Endodermal cell (in vitro differentiated cells): ENCODE results near the gene EMID1. TPM values are rescaled to one million over a fixed set of nuclear protein-coding genes. Genes with fewer than 3 reads are reported as not detected.

Source experiments
- DNase-seq: peaks from one replicate; pipeline ENCODE4 v3.0.0-alpha.2; 2017
- H3K27ac ChIP-seq: 2 replicates; pipeline ENCODE4 v1.5.1; 2013; ENCODE audit warnings: mild to moderate bottlenecking, low read depth, low read length, moderate library complexity
- H3K27me3 ChIP-seq: 2 replicates; pipeline ENCODE4 v1.6.1; 2013; ENCODE audit warnings: mild to moderate bottlenecking, low read length, moderate library complexity; ENCODE audit not compliant: insufficient read depth, control insufficient read depth, poor library complexity, severe bottlenecking
- H3K36me3 ChIP-seq: 2 replicates; pipeline ENCODE4 v1.7.0; 2013; ENCODE audit warnings: mild to moderate bottlenecking, low read length, moderate library complexity; ENCODE audit not compliant: control insufficient read depth, insufficient read depth
- H3K4me1 ChIP-seq: one replicate; pipeline ENCODE4 v1.7.0; 2013; ENCODE audit warnings: low read length; ENCODE audit not compliant: control insufficient read depth, insufficient read depth
- H3K4me3 ChIP-seq: 2 replicates; pipeline ENCODE4 v1.5.1; 2013; ENCODE audit warnings: mild to moderate bottlenecking, low read length, moderate library complexity
- H3K9ac ChIP-seq: 2 replicates; pipeline ENCODE4 v1.6.1; 2013; ENCODE audit warnings: mild to moderate bottlenecking, low read length, moderate library complexity; ENCODE audit not compliant: poor library complexity, severe bottlenecking; ENCODE audit errors: extremely low read depth
- H3K9me3 ChIP-seq: 2 replicates; pipeline ENCODE4 v1.6.1; 2013; ENCODE audit warnings: mild to moderate bottlenecking, low read length, moderate library complexity; ENCODE audit not compliant: control insufficient read depth
- H3K27ac Mint-ChIP-seq: 2 replicates; pipeline ENCODE4 v1.8.0; 2020; ENCODE audit warnings: mixed read lengths
- H3K27me3 Mint-ChIP-seq: 2 replicates; pipeline ENCODE4 v1.8.0; 2021; ENCODE audit warnings: mild to moderate bottlenecking, mixed read lengths; ENCODE audit not compliant: insufficient read depth
- H3K36me3 Mint-ChIP-seq: 2 replicates; pipeline ENCODE4 v1.8.0; 2020; ENCODE audit warnings: low read depth, mixed read lengths
- H3K4me1 Mint-ChIP-seq: 2 replicates; pipeline ENCODE4 v1.8.0; 2020; ENCODE audit warnings: mixed read lengths
- H3K4me3 Mint-ChIP-seq: 2 replicates; pipeline ENCODE4 v1.8.0; 2020; ENCODE audit warnings: mild to moderate bottlenecking, moderate library complexity, mixed read lengths
- H3K9me3 Mint-ChIP-seq: 2 replicates; pipeline ENCODE4 v1.8.0; 2020; ENCODE audit warnings: mild to moderate bottlenecking, mixed read lengths
- WGBS, 2 experiments: methylation state at CpG; one replicate each; pipeline versions ENCODE4 v1.1.5 to v1.1.7; 2013; ENCODE audit warnings: missing lambda C conversion rate in 2 of 2, mixed read lengths in 1 of 2; ENCODE audit not compliant: insufficient coverage in 1 of 2, insufficient read length in 1 of 2; 5-methylcytosine and 5-hydroxymethylcytosine counted together
- total RNA-seq, 2 donors: library from RNA; stranded (reverse); fragmentation: NEBNext Ultra II Directional in 1 of 2; extraction: Animal tissue kit (Norgen Biotek cat#: 25700) in 1 of 2; gene quantifications; 2 replicates in 1 of 2; 3 replicates in 1 of 2; pipeline ENCODE4 v1.2.1, GENCODE V29; 2021
- TF ChIP-seq, protein P1 (sequence below): fragments of 200-600 bp; sonication (generic); conservative IDR thresholded peaks from 2 replicates; pipeline ENCODE4 v1.5.0; 2021; ENCODE audit warnings: antibody characterized with exemption, mild to moderate bottlenecking

EMID1 gene
- total RNA-seq, 2 donors from 2014 or later = 19.8 to 41.8 TPM

DNA sequence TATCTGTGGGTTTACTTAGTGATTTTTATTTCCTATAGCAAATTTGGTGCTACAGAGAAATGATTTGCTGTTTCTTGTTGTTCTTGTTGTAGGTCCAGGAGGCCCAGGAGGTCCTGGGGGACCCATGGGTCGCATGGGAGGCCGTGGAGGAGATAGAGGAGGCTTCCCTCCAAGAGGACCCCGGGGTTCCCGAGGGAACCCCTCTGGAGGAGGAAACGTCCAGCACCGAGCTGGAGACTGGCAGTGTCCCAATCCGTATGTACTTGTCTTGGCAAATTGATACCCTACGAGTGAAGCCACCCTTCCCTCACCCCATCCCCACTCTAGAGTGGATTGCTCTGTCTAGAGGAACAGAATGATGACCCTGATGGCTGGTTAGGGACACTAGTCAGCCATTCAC is 92.9 kb downstream of the EMID1 start:
- H3K27me3 ChIP-seq = no peaks in the 10 kb centered on the region
- Mint-ChIP-seq H3K27me3 (no peaks in the 10 kb centered on the region), H3K9me3 (no peaks in the 10 kb centered on the region), H3K36me3 (peaks cover 70% of the 10 kb centered on the region), H3K4me1 (no peaks in the 10 kb centered on the region), H3K27ac (no peak overlapping the region), H3K4me3 (no peak overlapping the region)
- H3K4me1 ChIP-seq = no peaks in the 10 kb centered on the region
- H3K9me3 ChIP-seq = no peaks in the 10 kb centered on the region
- H3K9ac ChIP-seq = no peak overlapping the region
- 98 to 100% methylated on average over 4 to 8 of the region's 8 CpGs for WGBS, 2 experiments
- TF ChIP-seq, protein P1, sequence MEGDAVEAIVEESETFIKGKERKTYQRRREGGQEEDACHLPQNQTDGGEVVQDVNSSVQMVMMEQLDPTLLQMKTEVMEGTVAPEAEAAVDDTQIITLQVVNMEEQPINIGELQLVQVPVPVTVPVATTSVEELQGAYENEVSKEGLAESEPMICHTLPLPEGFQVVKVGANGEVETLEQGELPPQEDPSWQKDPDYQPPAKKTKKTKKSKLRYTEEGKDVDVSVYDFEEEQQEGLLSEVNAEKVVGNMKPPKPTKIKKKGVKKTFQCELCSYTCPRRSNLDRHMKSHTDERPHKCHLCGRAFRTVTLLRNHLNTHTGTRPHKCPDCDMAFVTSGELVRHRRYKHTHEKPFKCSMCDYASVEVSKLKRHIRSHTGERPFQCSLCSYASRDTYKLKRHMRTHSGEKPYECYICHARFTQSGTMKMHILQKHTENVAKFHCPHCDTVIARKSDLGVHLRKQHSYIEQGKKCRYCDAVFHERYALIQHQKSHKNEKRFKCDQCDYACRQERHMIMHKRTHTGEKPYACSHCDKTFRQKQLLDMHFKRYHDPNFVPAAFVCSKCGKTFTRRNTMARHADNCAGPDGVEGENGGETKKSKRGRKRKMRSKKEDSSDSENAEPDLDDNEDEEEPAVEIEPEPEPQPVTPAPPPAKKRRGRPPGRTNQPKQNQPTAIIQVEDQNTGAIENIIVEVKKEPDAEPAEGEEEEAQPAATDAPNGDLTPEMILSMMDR = no peak
- no peak overlapping the region for H3K27ac ChIP-seq
- peaks cover 66% of the 10 kb centered on the region for H3K36me3 ChIP-seq
- no peak overlapping the region for H3K4me3 ChIP-seq
- DNase-seq = no peak

GRCh38 chr22:29299136-29299900 is 93.6 kb downstream of the EMID1 start:
- no peak overlapping the region for H3K4me3 ChIP-seq
- Mint-ChIP-seq H3K4me1 (peaks cover under 1% of the 10 kb centered on the region), H3K9me3 (no peaks in the 10 kb centered on the region), H3K4me3 (no peak overlapping the region), H3K27ac (peak overlapping the region; percentile 50), H3K27me3 (no peaks in the 10 kb centered on the region), H3K36me3 (peaks cover 64% of the 10 kb centered on the region)
- peaks cover 59% of the 10 kb centered on the region for H3K36me3 ChIP-seq
- H3K4me1 ChIP-seq = no peaks in the 10 kb centered on the region
- DNase-seq = no peak
- no peaks in the 10 kb centered on the region for H3K9me3 ChIP-seq
- no peak overlapping the region for H3K27ac ChIP-seq
- H3K9ac ChIP-seq = no peak overlapping the region
- TF ChIP-seq, protein P1 = no peak
- H3K27me3 ChIP-seq = no peaks in the 10 kb centered on the region
- WGBS, 2 experiments = 94 to 95% methylated on average over 13 to 19 of the region's 19 CpGs

GRCh38 chr22:29300467-29300806 is 94.7 kb downstream of the EMID1 start:
- no peak overlapping the region for H3K4me3 ChIP-seq
- H3K27me3 Mint-ChIP-seq = no peaks in the 10 kb centered on the region
- H3K9ac ChIP-seq = no peak overlapping the region
- no peak overlapping the region for H3K27ac Mint-ChIP-seq
- DNase-seq = no peak
- peaks cover 8% of the 10 kb centered on the region for H3K4me1 Mint-ChIP-seq
- H3K9me3 ChIP-seq = no peaks in the 10 kb centered on the region
- WGBS, 2 experiments = 91 to 97% methylated on average over 4 of the region's 4 CpGs
- H3K27ac ChIP-seq = no peak overlapping the region
- H3K36me3 Mint-ChIP-seq = peaks cover 53% of the 10 kb centered on the region
- no peaks in the 10 kb centered on the region for H3K9me3 Mint-ChIP-seq
- TF ChIP-seq, protein P1 = no peak
- H3K4me3 Mint-ChIP-seq = no peak overlapping the region
- H3K27me3 ChIP-seq = no peaks in the 10 kb centered on the region
- H3K36me3 ChIP-seq = peaks cover 49% of the 10 kb centered on the region
- no peaks in the 10 kb centered on the region for H3K4me1 ChIP-seq
